K562 (cell line): ENCODE data around the gene LHB. TPM values are rescaled to one million over a fixed set of nuclear protein-coding genes. Genes with fewer than 3 reads are reported as not detected.

ENCODE experiments used
- ATAC-seq: fragments of 200-7000 bp; cut with Tn5 transposase; 3 replicates; pipeline ENCODE4 v1.9.1; 2020; ENCODE audit warnings: moderate library complexity
- BruUV-seq: library from RNA; stranded (reverse); fragments of 400-500 nt; replicated peaks from 2 replicates; lab custom pipeline; 2021; lab: Mats Ljungman, UMichigan
- CTCF ChIA-PET: fragments of 300-600 bp; formaldehyde crosslinking; extraction: SDS; loops from one replicate; lab custom pipeline; 2021; ENCODE audit warnings: low intra/inter-chr PET ratio; lab: Yijun Ruan, JAX
- POLR2A ChIA-PET: fragments of 300-600, 350-650 bp; sonication (Branson Sonifier 250); formaldehyde crosslinking; extraction: SDS; loops from one replicate; lab custom pipeline; 2021; ENCODE audit warnings: antibody characterized with exemption, inconsistent platforms; lab: Yijun Ruan, JAX
- DNase-seq, 4 experiments: peaks; one replicate each; pipeline versions ENCODE4 v3.0.0 to v3.0.0-alpha.2; 2011 to 2018; ENCODE audit warnings: low spot score in 3 of 4, mixed read lengths in 3 of 4; ENCODE audit errors: extremely low read depth in 1 of 4
- FAIRE-seq: peaks from 2 replicates; lab custom pipeline; 2011; peaks lifted over from hg19 to GRCh38; lab: Jason Lieb, UNC
- H2AFZ ChIP-seq: 2 replicates; pipeline ENCODE4 v1.6.0; 2011; ENCODE audit warnings: low read depth, low read length, control low read depth, inconsistent platforms
- H3K27ac ChIP-seq: fragments of 200-600 bp; 3 replicates; pipeline ENCODE4 v1.8.0; 2011; ENCODE audit warnings: low read depth, mild to moderate bottlenecking, control low read depth, inconsistent platforms, low read length, moderate library complexity, mixed read lengths; ENCODE audit errors: extremely low read depth
- H3K27me3 ChIP-seq, 2 experiments: fragments of 300-600 bp in 1 of 2; 2 replicates in 1 of 2; 3 replicates in 1 of 2; pipeline versions ENCODE4 v1.6.0 to v1.8.0; 2011; ENCODE audit warnings: inconsistent platforms in 2 of 2, low read length in 2 of 2, mild to moderate bottlenecking in 1 of 2, mixed read lengths in 1 of 2, moderate library complexity in 1 of 2; ENCODE audit not compliant: control insufficient read depth in 2 of 2, insufficient read depth in 2 of 2
- H3K36me3 ChIP-seq: fragments of 300-600 bp; 3 replicates; pipeline ENCODE4 v1.8.0; 2011; ENCODE audit warnings: mild to moderate bottlenecking, low read length, inconsistent platforms; ENCODE audit not compliant: control insufficient read depth, insufficient read depth
- H3K4me1 ChIP-seq, 2 experiments: fragments of 200-600 bp in 1 of 2; replicated peaks in 1 of 2; 2 replicates in 1 of 2; 3 replicates in 1 of 2; pipeline versions ENCODE4 v1.5.1 to v1.8.0; 2011; ENCODE audit warnings: inconsistent platforms in 2 of 2, low read length in 2 of 2, mild to moderate bottlenecking in 1 of 2, mixed read lengths in 1 of 2, moderate library complexity in 1 of 2; ENCODE audit not compliant: control insufficient read depth in 2 of 2, insufficient read depth in 2 of 2
- H3K4me2 ChIP-seq: 2 replicates; pipeline ENCODE4 v1.6.1; 2011; ENCODE audit warnings: low read length, control low read depth, inconsistent platforms, mixed read lengths; ENCODE audit not compliant: insufficient read depth
- H3K4me3 ChIP-seq: fragments of 200-600 bp; sonication (generic), shearing (Covaris generic); 2 replicates; pipeline ENCODE4 v1.5.1; 2016; ENCODE audit warnings: control low read depth, inconsistent platforms
- H3K79me2 ChIP-seq: fragments of 200-600 bp; 3 replicates; pipeline ENCODE4 v1.8.0; 2011; ENCODE audit warnings: low read length, inconsistent platforms; ENCODE audit not compliant: control insufficient read depth, insufficient read depth
- H3K9ac ChIP-seq, 2 experiments: 2 replicates each; pipeline versions ENCODE4 v1.6.0 to v1.6.1; 2011; ENCODE audit warnings: low read depth in 2 of 2, low read length in 2 of 2, control low read depth in 1 of 2, inconsistent platforms in 1 of 2, mild to moderate bottlenecking in 1 of 2, mixed read lengths in 1 of 2; ENCODE audit not compliant: insufficient read depth in 1 of 2
- H3K9me1 ChIP-seq: one replicate; pipeline ENCODE4 v1.6.0; 2011; ENCODE audit warnings: inconsistent platforms, mild to moderate bottlenecking, low read length, moderate library complexity; ENCODE audit not compliant: control insufficient read depth, insufficient read depth
- H3K9me3 ChIP-seq: replicated peaks from 2 replicates; pipeline ENCODE4 v1.5.1; 2011; ENCODE audit warnings: low read depth, low read length, inconsistent platforms; ENCODE audit not compliant: control insufficient read depth, insufficient read depth
- H4K20me1 ChIP-seq: replicated peaks from 2 replicates; pipeline ENCODE4 v1.6.1; 2011; ENCODE audit warnings: low read length, inconsistent platforms, mixed read lengths; ENCODE audit not compliant: control insufficient read depth, insufficient read depth
- ATF1 ChIP-seq, 2 experiments: fragments of 450-650 bp in 1 of 2; IDR thresholded peaks; 2 replicates each; pipeline ENCODE4 v1.6.1; 2016; ENCODE audit warnings: missing compliant biosample characterization in 1 of 2, missing genetic modification characterization in 1 of 2
- CBFA2T2 ChIP-seq: fragments of 450-650 bp; conservative IDR thresholded peaks from 2 replicates; pipeline ENCODE4 v1.6.1; 2017; ENCODE audit warnings: mild to moderate bottlenecking
- GATA2 ChIP-seq: sonication (generic); formaldehyde crosslinking; IDR thresholded peaks from 2 replicates; pipeline ENCODE4 v1.4.0; 2020; ENCODE audit warnings: mild to moderate bottlenecking, missing genetic modification reagents
- HDAC3 ChIP-seq: fragments of 450-650 bp; IDR thresholded peaks from 2 replicates; pipeline ENCODE4 v1.6.1; 2018; ENCODE audit warnings: borderline replicate concordance, mild to moderate bottlenecking, moderate library complexity; ENCODE audit not compliant: partially characterized antibody
- NFRKB ChIP-seq: fragments of 450-650 bp; IDR thresholded peaks from 2 replicates; pipeline ENCODE4 v1.6.1; 2016; ENCODE audit warnings: low read depth
- POLR2G ChIP-seq: fragments of 200-400 bp; formaldehyde crosslinking; IDR thresholded peaks from 2 replicates; pipeline ENCODE4 v1.6.1; 2017; ENCODE audit warnings: low read depth, mild to moderate bottlenecking, antibody characterized with exemption, low read length, moderate library complexity
- RBFOX2 ChIP-seq: fragments of 200-400 bp; formaldehyde crosslinking; IDR thresholded peaks from 2 replicates; pipeline ENCODE4 v1.6.1; 2017; ENCODE audit warnings: low read depth, mild to moderate bottlenecking, low read length, moderate library complexity
- TCF3 ChIP-seq: sonication (generic); formaldehyde crosslinking; IDR thresholded peaks from 2 replicates; pipeline ENCODE4 v1.4.0; 2020; ENCODE audit warnings: mild to moderate bottlenecking, missing genetic modification reagents
- WGBS: fragments of 100-300 bp; shearing (Covaris generic); methylation state at CpG from one replicate; pipeline ENCODE4 v1.1.6; 2016; ENCODE audit warnings: low coverage, mixed read lengths; ENCODE audit not compliant: insufficient coverage; ENCODE audit errors: missing lambda C conversion rate; 5-methylcytosine and 5-hydroxymethylcytosine counted together
- in situ Hi-C: fragments of 300-500 bp; cut with MboI; formaldehyde crosslinking; loops from 4 replicates; pipeline ENCODE4 v1.15.0; 2018; ENCODE audit warnings: inconsistent platforms, mixed read lengths
- intact Hi-C: fragments of 100-400 bp; cut with micrococcal nuclease; formaldehyde crosslinking; loops from 2 replicates; pipeline ENCODE4 v1.14.2; 2022
- polyA plus RNA-seq, 8 experiments: library from polyadenylated mRNA; depleted of rRNA in 4 of 8; stranded (reverse) in 5 of 8; unstranded in 3 of 8; fragments of >200 nt; fragmentation: Nextera tagmentation in 2 of 8; fragmentation: Illumina TruSeq in 1 of 8; extraction: Ambion mirVana in 2 of 8; extraction: Trizol in 1 of 8; gene quantifications; 2 replicates each; pipeline versions ENCODE4 v1.2.1 to v1.2.3, GENCODE V29; 2011 to 2014; ENCODE audit warnings: inconsistent platforms in 1 of 8, missing spikeins in 1 of 8
- total RNA-seq, 7 experiments: library from RNA; depleted of rRNA in 6 of 7; stranded (reverse); fragments of >200 nt in 6 of 7; fragmentation: Illumina TruSeq in 2 of 7; extraction: Trizol in 2 of 7; gene quantifications; 2 replicates each; pipeline versions ENCODE4 v1.2.1 to v1.2.3, GENCODE V29; 2011 to 2021; ENCODE audit warnings: low replicate concordance in 1 of 7

LHB gene
- total and polyA plus RNA-seq, 9 of the 15 experiments (the other 6 are each of a cell fraction or from before 2014, with no cell fraction given), result 0.54 TPM; not detected in 8

DNA sequence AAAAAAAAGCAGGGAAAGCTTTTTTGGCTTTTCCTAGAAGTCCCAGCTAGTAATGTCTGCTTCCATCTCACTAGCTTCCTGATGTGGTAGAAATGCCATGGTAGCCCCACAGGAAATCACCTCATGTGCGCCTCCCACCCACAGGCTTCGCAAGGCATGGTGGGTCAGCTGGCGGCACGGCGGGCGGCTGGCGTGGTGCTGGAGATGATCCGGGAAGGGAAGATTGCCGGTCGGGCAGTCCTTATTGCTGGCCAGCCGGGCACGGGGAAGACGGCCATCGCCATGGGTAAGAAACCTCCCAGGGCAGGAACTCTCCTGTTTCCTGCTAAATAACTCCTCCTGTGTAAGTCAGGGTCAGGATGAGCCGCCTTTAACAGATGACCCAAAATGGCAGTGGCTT lies 12.8 kb downstream of the LHB start:
- BruUV-seq, result no TSS peak
- POLR2A ChIA-PET, result interaction anchor here (0.7 to 1.1 kb wide), 3 partner anchors 9 to 20 kb away, joined by 3 to 5 read pairs (median 4); no protein-coding TSS in a partner anchor

More for the DNA sequence above, 12.8 kb downstream of the LHB start:
- intact Hi-C loops, result no loop called here
- DNase-seq, result no peak
- H3K79me2 ChIP-seq, result peaks cover 9% of the 10 kb centered on the region
- no peak overlapping the region for H2AFZ ChIP-seq
- in situ Hi-C loops, result no loop called here
- CTCF ChIA-PET, result no interaction called here
- no peak for TF ChIP-seq ATF1 (CRISPR knock-in tag; IDR thresholded peaks at IDR 0.05)
- no peak for TF ChIP-seq ATF1 (tag; IDR thresholded peaks at IDR 0.05)
- TF ChIP-seq CBFA2T2, result no peak
- no peak for TF ChIP-seq NFRKB
- no peak for TF ChIP-seq HDAC3
- no peak for TF ChIP-seq GATA2 (CRISPR knock-in tag)
- TF ChIP-seq RBFOX2, result peak; percentile 50
- TF ChIP-seq POLR2G, result 0 out of 2 replicates have a peak, but pooled peaks have one; percentile 35
- TF ChIP-seq TCF3 (CRISPR knock-in tag), result no peak
- TF ChIP-seq, all 486 proteins: peak for 2
- FAIRE-seq (no peak), ATAC-seq (no peak)
- Histone ChIP-seq H3K4me2 (no peak overlapping the region), H3K4me1 (no peaks in the 10 kb centered on the region; a peak in 2 of 5 replicates), H3K9me1 (peaks cover 4% of the 10 kb centered on the region), H3K9me3 (no peaks in the 10 kb centered on the region), H3K4me3 (no peak overlapping the region), H3K36me3 (peaks cover 77% of the 10 kb centered on the region), H3K27me3 (no peaks in the 10 kb centered on the region), H3K27ac (no peak overlapping the region), H3K9ac (no peak overlapping the region), H4K20me1 (0 out of 2 replicates have a peak, but pooled peaks cover 2% of the 10 kb centered on the region)
- WGBS, result 98% methylated on average over 15 of the region's 15 CpGs
